GM12891 (cell line): Measurements from ENCODE around the gene ATP2B2.

Experiments
- PAX5 ChIP-seq: IDR thresholded peaks from 2 replicates; pipeline ENCODE4 v1.6.1; 2011; ENCODE audit warnings: low read length, moderate library complexity, mild to moderate bottlenecking; ENCODE audit not compliant: insufficient read depth, severe bottlenecking
- POLR2A ChIP-seq: IDR thresholded peaks from 2 replicates; pipeline ENCODE4 v1.6.1; 2011; ENCODE audit warnings: low read depth, low read length, control low read depth
- POLR2AphosphoS5 ChIP-seq: IDR thresholded peaks from 2 replicates; pipeline ENCODE4 v1.6.1; 2011; ENCODE audit warnings: low read depth, low read length, control low read depth
- POU2F2 ChIP-seq: IDR thresholded peaks from 2 replicates; pipeline ENCODE4 v1.6.1; 2011; ENCODE audit warnings: low read depth, mild to moderate bottlenecking, control low read depth, low read length, moderate library complexity
- SPI1 ChIP-seq: IDR thresholded peaks from 2 replicates; pipeline ENCODE4 v1.6.1; 2011; ENCODE audit warnings: low read depth, low read length, control low read depth
- TAF1 ChIP-seq: IDR thresholded peaks from 2 replicates; pipeline ENCODE4 v1.6.1; 2011; ENCODE audit warnings: low read depth, low read length, control low read depth

GRCh38 chr3:10335871-10336622 lies 169.3 kb downstream of the ATP2B2 start:
- TF ChIP-seq POLR2A (no peak), POLR2AphosphoS5 (no peak), TAF1 (no peak), PAX5 (no peak), POU2F2 (no peak), SPI1 (no peak)
